Measurements from ENCODE around the gene AMBP.

Gene AMBP

DNA sequence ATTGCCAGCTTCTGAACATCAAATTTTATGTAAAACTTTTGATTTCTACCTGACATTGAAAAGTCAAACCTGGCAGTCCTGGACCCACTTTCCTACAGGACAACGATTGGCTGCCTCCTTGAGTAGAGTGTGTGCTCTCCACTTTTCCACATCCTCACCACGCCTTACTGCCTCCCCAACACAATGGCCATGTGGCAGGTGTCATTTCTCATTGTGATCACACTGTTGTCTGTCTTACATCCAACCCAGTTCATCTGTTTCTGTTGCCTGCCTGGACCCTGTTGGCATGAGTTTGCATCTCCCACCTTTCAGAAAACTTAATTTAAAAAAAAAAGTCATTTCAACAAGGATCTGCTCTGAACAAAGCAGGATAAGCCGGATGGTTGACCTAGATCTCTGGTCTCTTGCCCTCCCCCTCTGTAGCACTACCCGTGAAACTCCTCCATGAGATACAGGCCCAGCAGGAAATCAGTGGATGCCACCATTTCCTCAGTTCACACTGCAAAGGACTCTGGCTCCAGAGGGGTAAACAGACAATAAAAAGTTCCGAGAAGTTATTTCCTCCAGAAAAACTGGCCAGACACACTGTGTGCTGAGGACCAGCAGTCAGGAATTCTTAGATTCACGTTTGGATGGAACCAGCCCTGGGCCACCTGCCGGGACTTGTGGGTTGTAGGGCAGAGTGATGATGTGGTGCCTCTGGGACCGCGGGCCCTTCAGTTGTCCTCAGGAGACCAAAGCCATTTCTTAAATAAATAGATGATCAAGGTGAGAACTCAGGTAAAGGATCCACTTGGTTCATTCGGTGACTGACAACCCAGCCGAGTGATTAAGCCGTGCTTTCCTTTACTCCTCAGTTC is 48.6 kb downstream of the AMBP start:
- no peak for DNase-seq

GRCh38 chr9:114028646-114029045 is 49.5 kb downstream of the AMBP start:
- DNase-seq, result no peak

DNA sequence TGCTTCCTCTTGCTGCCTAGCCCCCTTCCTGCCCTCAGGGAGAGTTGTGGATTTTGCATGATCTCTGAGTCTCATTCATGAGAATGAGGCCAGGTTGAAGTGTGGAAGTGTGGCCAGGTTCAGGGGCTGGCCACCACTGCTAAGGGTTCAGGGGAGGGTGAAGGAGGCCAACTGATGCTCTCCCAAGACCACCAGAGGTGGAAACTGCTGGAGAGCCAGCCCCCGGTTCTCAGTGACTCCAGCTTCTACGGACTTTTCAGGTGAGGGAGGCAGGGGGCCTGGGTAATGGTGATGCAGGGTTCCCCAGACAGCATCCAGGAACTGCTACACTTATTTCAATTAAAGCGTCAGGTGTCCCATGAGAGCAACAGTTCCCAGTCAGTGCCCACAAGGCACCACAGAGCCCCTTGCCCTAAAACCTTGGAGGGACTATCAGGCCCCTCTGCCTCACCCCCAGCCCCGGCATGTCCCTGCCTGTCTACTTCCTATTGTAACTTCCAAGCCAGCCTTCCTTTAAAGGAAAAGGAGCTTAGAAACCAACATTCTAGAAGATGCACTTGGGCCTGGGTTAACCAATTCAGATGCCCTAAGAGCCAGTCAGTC is 50.1 kb downstream of the AMBP start:
- DNase-seq, result no peak

GRCh38 chr9:114027159-114027862 is 50.8 kb downstream of the AMBP start:
- DNase-seq, result no peak

- no peak for DNase-seq
Observed at GRCh38 chr9:114026335-114026734, 51.8 kb downstream of the AMBP start.

- no peak for DNase-seq
Observed at GRCh38 chr9:114025760-114026159, 52.3 kb downstream of the AMBP start.

GRCh38 chr9:114025196-114025753 is 52.8 kb downstream of the AMBP start:
- no peak for DNase-seq

GRCh38 chr9:114023961-114024360 is 54.1 kb downstream of the AMBP start:
- DNase-seq, result no peak

- no peak for DNase-seq
Observed at GRCh38 chr9:114021578-114021977, 56.5 kb downstream of the AMBP start.

- no peak for DNase-seq
Observed at GRCh38 chr9:114017741-114018715, 60.1 kb downstream of the AMBP start.

DNA sequence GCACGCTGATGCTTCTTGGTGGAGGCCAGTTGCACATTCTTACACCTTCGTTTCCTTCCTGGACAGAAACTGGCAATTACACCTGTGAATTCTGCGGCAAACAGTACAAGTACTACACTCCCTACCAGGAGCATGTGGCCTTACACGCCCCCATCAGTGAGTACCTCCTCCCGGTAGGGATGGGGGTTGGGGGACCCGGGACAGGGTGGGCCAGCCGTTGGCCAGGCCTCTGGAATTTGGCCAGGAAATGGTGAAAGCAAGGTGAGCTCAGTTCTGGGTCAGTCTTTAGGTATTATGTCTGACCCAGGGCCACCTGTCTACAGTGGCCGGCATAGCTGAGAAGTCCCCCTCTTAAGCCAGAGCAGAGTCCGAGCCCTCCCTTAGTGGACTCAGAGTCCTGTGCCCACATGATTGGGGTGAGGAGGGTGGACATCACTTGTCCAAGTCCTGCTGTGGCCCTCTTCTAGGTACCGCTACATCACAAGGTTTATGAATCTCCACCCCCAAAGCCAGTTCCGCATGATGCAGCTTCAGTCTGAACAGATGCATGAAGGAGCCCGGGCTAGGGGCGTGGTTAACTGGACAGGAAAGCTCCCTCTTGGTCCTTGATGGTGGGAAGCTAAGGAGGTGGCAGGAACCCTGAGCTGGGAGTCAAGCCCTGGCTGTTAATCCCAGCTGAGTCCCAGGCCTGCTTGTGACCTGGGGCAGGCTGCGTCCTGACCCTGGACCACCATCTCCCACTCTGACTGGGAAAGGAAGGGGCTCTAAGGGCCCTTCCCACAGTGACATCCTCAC is 61.3 kb downstream of the AMBP start:
- DNase-seq, result no peak

DNA sequence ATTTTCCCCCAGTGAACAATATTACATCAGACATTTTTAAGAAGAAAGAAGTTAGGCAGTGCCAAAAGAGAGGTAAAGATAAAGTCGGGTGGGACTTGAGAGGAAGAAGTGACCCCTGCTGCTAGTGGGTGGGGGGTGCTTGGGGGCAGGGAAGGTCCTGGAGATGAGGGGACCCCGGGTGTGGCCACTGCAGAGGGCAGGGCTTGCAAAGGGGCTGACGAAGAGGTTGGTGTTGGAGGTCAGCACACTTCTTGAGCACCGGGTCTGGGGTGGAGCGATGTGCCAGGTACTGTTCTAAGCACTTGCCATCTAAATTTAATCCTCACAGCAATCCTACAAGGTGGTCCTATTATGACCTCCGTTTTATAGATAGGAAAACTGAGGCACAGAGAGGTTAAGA is 62.0 kb downstream of the AMBP start:
- no peak for DNase-seq

DNA sequence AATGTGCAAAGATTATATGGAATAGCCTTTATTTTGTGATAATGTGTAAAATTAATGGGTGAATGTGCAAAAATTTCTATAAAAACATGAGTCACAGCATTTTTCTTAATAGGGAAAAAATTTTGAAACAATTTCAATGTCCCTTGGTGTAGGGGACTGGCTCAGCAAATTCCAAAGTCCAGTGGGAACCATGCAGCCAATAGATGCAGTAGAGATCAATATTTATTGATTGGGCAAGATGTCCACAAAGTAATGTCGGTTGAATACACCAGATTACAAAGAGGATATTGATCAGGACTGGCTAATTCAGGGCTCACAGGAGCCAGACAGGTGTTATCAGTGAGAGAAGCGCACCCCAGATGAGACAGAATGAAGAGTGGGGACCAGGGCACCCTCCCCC is 62.5 kb downstream of the AMBP start:
- no peak for DNase-seq

DNA sequence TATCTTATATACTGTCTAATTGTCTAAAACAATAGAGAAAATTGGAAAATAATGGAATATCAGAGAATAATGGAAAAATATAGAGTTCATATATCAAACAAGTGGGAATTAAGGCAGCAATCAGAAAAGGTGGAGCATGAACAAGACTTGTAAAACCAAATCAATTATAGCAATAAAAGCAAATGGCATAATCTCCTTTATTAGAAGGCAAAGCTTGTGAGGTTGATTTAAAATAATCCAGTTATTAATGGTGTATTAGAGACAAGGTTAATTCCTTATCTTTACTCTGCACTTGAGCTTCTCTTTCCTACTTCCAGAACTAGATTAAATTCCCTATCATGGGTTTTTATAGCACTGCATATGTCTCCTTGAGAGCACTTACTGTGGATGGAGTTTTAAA is 64.1 kb downstream of the AMBP start:
- DNase-seq, result no peak

GRCh38 chr9:114012126-114012525 is 66.0 kb downstream of the AMBP start:
- no peak for DNase-seq

DNA sequence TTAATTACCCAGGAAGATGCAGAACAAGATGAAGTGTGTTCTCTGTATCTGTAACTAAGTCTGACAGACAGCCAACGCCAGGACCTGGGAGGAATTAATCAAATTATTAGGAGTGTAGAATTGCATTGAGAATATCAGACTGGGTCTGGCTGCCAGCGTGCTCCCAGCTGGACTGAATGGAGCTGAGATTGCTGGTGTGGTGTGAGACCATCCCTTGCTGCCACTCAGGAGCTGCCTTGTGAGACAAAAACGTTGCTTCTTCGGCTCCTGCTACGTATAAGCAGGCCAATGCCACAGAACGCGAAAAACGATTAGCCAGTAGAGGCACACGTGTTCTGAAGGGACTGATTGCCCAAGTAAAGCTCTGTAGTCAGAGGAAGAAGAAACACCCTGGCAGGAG is 66.8 kb downstream of the AMBP start:
- DNase-seq, result no peak
